ENCODE results near the gene GRXCR1. TPM values are rescaled to one million over a fixed set of nuclear protein-coding genes. Genes with fewer than 3 reads are reported as not detected.

The GRXCR1 gene
- not detected in 2 replicates for total RNA-seq (2022)
- Bru-seq, nascent RNA: percentile 6 among the genes with signal in this experiment
- BruChase-seq, experiment 1, labeled RNA remaining after a 6-hour chase: percentile 3 among the genes with signal in this experiment
- BruChase-seq, experiment 2, labeled RNA remaining after a 2-hour chase: percentile 1 among the genes with signal in this experiment
- long read RNA-seq: 0 reads

DNA sequence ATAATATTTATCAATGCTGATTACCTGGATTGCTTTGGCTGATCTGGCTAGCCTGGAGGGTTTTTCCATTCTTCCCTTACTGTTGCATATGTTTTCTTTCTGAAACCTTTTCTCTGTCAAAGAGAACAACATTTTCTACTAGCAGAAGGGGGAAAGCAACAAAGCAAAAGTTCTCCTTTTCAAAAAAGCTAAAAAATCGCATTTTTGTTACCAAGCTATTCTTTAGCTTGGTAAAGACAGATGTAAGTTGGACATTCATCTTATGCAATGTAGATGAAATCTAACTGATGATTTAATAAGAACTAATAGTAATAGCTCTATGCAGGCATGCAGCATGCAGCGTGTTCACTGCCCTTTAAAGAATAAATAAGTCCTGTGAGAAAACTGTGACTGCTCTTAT, at the start of gene GRXCR1:
TSS of gene GRXCR1 (plus strand) at position 301 of the 400 bp plus-strand sequence. CDS start 554 bp downstream, outside the sequence.
- TF ChIP-seq, protein P1, sequence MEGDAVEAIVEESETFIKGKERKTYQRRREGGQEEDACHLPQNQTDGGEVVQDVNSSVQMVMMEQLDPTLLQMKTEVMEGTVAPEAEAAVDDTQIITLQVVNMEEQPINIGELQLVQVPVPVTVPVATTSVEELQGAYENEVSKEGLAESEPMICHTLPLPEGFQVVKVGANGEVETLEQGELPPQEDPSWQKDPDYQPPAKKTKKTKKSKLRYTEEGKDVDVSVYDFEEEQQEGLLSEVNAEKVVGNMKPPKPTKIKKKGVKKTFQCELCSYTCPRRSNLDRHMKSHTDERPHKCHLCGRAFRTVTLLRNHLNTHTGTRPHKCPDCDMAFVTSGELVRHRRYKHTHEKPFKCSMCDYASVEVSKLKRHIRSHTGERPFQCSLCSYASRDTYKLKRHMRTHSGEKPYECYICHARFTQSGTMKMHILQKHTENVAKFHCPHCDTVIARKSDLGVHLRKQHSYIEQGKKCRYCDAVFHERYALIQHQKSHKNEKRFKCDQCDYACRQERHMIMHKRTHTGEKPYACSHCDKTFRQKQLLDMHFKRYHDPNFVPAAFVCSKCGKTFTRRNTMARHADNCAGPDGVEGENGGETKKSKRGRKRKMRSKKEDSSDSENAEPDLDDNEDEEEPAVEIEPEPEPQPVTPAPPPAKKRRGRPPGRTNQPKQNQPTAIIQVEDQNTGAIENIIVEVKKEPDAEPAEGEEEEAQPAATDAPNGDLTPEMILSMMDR (IDR thresholded peaks at IDR 0.05; ENCODE audit: unreplicated experiment): no peak
- Mint-ChIP-seq H3K27ac (ENCODE audit: low read depth, unreplicated experiment) (no peak within 1 kb of the TSS), H3K36me3 (ENCODE audit: insufficient read depth, unreplicated experiment) (no peaks in the 10 kb centered on the region), H3K4me1 (ENCODE audit: insufficient read depth, unreplicated experiment) (no peaks in the 10 kb centered on the region), H3K4me3 (ENCODE audit: unreplicated experiment) (no peak within 1 kb of the TSS), H3K9me3 (ENCODE audit: unreplicated experiment) (no peaks in the 10 kb centered on the region), H3K27me3 (ENCODE audit: insufficient read depth, unreplicated experiment) (no peaks in the 10 kb centered on the region)
- DNase-seq (ENCODE audit: unreplicated experiment): no peak
- no TSS peak for BruUV-seq (replicated peaks)
- intact Hi-C loops (cut with micrococcal nuclease): no loop called here
- CTCF ChIA-PET: no interaction called here
- POLR2A ChIA-PET: no interaction called here

DNA sequence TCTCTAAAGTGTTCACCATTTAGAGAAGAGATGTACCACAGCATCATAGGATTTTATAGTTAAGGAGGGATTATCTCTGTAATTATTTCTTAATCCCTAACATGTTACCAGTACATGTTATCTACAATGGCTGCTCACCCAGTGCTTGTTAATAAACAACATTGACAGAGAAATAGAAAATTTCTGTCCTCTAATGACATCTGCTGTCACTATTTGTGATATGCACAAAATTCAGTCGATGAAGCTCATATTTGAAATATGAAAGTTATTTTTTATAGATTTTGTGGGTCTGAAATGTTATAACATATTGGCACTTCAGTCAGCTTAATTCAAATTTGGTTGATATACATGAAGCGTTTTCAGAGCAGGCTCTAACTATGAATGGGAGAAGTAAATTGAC, 48.8 kb upstream of the GRXCR1 start:
- no peaks in the 10 kb centered on the region for H3K27me3 Mint-ChIP-seq (ENCODE audit: insufficient read depth, unreplicated experiment)
- no peak for DNase-seq (ENCODE audit: unreplicated experiment)
- ChIA-PET POLR2A (no interaction called here), CTCF (interaction anchor here (0.9 to 2.3 kb wide), 5 partner anchors 13 to 323 kb away, joined by 3 to 5 read pairs (median 3); no protein-coding TSS in a partner anchor)
- H3K4me1 Mint-ChIP-seq (ENCODE audit: insufficient read depth, unreplicated experiment): no peaks in the 10 kb centered on the region
- no peak overlapping the region for H3K4me3 Mint-ChIP-seq (ENCODE audit: unreplicated experiment)
- no peaks in the 10 kb centered on the region for H3K36me3 Mint-ChIP-seq (ENCODE audit: insufficient read depth, unreplicated experiment)
- no peaks in the 10 kb centered on the region for H3K9me3 Mint-ChIP-seq (ENCODE audit: unreplicated experiment)
- intact Hi-C loops (cut with micrococcal nuclease): no loop called here
- TF ChIP-seq, protein P1 (IDR thresholded peaks at IDR 0.05; ENCODE audit: unreplicated experiment): no peak
- BruUV-seq (replicated peaks): no TSS peak
- no peak overlapping the region for H3K27ac Mint-ChIP-seq (ENCODE audit: low read depth, unreplicated experiment)

DNA sequence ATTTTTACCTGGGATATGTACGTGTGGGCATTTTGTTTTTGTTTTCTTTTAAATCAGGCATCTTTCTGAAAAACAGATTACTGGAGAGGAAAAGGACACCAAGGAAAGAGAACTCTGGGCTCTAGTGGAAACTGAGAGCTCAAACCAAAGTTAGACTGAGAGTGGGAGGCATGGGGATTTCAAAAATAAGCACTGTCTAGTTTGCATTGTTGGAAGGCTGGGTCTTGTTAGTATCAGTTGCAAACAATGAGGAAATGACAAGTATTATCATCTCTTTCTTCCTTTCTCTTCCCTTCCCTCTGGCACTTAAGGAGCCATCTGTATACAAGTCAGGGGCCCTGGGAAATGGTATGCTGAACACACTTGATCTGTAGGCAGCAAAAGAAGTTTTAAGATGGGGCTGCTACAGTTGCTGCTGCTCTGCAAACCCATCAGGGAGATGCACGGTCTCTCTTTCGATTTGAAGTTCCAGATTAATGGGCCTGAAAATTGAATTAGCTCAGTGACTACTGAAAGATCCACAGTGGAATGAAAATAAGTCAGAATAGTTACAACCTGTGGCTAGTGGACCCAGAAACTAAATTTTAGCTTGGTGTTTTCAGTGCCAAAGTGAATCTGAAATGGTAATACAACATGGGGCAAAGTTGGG, 48.0 kb upstream of the GRXCR1 start:
- H3K36me3 Mint-ChIP-seq (ENCODE audit: insufficient read depth, unreplicated experiment): no peaks in the 10 kb centered on the region
- no peak overlapping the region for H3K27ac Mint-ChIP-seq (ENCODE audit: low read depth, unreplicated experiment)
- DNase-seq (ENCODE audit: unreplicated experiment): no peak
- no peak overlapping the region for H3K4me3 Mint-ChIP-seq (ENCODE audit: unreplicated experiment)
- peaks cover 5% of the 10 kb centered on the region for H3K9me3 Mint-ChIP-seq (ENCODE audit: unreplicated experiment)
- ChIA-PET CTCF (interaction anchor here (0.6 to 2.3 kb wide), 7 partner anchors 12 to 335 kb away, joined by 3 to 5 read pairs (median 3); no protein-coding TSS in a partner anchor), POLR2A (no interaction called here)
- intact Hi-C loops (cut with micrococcal nuclease): no loop called here
- no peaks in the 10 kb centered on the region for H3K4me1 Mint-ChIP-seq (ENCODE audit: insufficient read depth, unreplicated experiment)
- no TSS peak for BruUV-seq (replicated peaks)
- H3K27me3 Mint-ChIP-seq (ENCODE audit: insufficient read depth, unreplicated experiment): no peaks in the 10 kb centered on the region
- TF ChIP-seq, protein P1 (IDR thresholded peaks at IDR 0.05; ENCODE audit: unreplicated experiment): no peak

DNA sequence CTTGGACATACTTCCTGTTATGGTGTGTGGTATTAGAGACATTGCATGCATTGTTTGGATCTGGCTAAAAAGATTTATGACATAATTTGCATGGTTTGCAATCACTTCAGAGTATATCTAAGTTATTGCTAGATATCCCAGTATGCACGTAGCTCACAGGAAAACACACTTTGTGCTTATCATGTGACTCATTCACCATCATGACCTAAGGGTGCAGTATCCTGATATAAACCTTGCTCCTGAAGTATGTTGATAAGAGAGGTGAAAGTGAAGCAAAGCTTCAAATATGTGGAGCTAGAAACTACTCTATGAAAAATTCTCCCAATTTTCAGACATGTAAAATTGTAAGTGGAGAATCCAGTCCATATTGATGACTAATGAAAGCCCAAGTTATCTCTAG, 46.9 kb upstream of the GRXCR1 start:
- no peaks in the 10 kb centered on the region for H3K4me1 Mint-ChIP-seq (ENCODE audit: insufficient read depth, unreplicated experiment)
- intact Hi-C loops (cut with micrococcal nuclease): no loop called here
- no TSS peak for BruUV-seq (replicated peaks)
- H3K9me3 Mint-ChIP-seq (ENCODE audit: unreplicated experiment): peaks cover 12% of the 10 kb centered on the region
- DNase-seq (ENCODE audit: unreplicated experiment): no peak
- ChIA-PET CTCF (interaction anchor here (0.5 to 1.9 kb wide), 6 partner anchors 13 to 517 kb away, joined by 3 to 8 read pairs (median 3); no protein-coding TSS in a partner anchor), POLR2A (no interaction called here)
- no peaks in the 10 kb centered on the region for H3K27me3 Mint-ChIP-seq (ENCODE audit: insufficient read depth, unreplicated experiment)
- H3K4me3 Mint-ChIP-seq (ENCODE audit: unreplicated experiment): no peak overlapping the region
- TF ChIP-seq, protein P1 (IDR thresholded peaks at IDR 0.05; ENCODE audit: unreplicated experiment): no peak
- H3K36me3 Mint-ChIP-seq (ENCODE audit: insufficient read depth, unreplicated experiment): no peaks in the 10 kb centered on the region
- H3K27ac Mint-ChIP-seq (ENCODE audit: low read depth, unreplicated experiment): no peak overlapping the region
